Islet precursor cell (in vitro differentiated cells): Measurements from ENCODE around the gene LRRC4C.

Experiments
- DNase-seq: peaks from one replicate; pipeline ENCODE4 v3.0.0-alpha.2; 2018

LRRC4C gene

GRCh38 chr11:41245704-41246398 is 213.6 kb downstream of the LRRC4C start:
- DNase-seq = peak; percentile 50

DNA sequence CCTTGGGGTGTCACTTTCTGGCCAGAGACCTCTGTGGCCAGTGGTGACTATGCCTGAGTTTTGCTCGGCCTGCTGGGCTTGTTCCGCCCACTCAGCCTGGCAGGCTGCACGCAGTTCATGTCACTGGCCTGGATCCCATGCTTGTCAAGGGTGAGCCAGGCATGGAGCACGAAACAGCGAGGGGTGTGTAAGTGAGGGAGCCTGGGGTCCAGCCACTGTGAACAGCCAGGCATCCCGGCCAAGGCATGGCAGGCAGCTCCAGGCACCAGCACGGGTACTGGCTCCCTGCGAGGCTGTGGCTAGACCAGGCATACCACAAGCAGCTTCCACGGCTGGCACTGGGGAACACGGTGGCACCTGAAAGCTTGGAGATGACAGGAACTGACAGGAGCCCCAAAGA is 214.3 kb downstream of the LRRC4C start:
- no peak for DNase-seq

DNA sequence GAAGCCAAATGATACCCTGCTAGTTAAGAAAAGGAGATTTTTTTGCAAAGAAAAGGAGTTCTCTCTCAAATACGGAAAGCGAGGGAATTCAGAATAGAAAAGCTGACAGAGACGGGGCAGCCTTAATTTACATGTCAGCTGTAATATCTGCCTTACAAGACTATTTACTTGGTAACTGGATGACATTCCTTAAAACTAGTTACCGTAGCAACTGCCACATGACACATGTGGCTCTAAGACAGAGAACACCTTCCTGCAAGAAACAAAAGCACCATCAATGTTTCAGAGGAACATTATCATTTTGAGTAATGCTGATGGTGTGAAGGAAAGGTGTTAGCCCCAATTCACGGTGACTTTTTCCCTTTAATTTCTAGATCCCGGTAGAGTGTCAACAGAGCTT is 222.1 kb downstream of the LRRC4C start:
- DNase-seq = no peak

DNA sequence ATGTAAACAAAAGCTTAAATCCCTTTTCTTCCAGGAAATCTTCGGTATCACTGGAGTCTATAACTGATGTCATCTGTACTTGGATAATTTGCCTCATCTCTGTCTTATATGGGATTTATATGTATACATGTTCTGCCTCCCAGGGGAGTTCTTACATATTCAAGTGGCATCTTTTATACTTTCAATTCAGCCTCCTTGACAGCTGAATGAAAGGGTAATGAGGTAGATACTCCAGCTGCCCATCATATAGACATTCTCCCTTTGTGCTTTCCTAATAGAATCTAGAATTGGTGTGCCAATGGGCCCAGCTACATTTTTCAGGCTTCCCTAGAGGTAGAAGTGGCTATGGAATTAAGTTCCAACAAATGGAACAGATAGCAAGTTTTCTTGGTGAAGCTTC is 223.8 kb downstream of the LRRC4C start:
- no peak for DNase-seq

DNA sequence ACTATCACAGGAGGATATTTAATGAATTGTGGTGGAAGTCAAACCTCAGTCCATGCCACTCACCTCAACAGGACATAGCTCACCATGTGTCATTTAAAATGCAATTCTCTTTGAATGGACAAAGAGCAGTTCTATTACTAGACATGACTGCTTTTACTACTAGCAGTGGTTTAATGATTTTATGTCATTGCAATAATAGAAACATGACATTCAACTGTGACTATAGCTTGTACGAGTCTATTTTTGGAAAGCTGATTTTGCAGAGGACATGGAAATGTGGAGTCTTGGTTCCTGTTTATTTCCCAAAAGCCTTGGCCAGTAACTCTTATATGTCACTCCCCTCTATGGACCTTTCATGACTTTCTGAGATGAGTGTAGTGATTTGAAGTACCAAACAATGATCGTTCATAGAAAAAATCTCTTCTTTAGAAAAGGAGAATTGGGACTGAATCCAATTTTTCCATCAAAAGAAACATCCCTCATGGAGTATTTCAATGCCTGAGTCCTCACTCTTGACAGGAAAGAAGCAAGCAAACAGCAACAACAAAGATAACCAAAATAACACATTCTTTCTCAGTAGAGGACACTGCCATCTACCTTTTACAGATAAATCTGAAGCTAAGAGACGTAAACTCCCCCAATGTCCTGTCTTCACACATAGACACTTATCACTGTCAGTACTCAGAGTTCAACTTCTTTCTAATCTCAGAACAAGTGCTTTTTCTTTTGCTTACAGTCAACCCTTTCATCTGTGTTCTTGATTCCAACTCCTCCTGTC is 233.4 kb downstream of the LRRC4C start:
- no peak for DNase-seq

GRCh38 chr11:41222236-41222635 is 237.2 kb downstream of the LRRC4C start:
- DNase-seq = no peak

DNA sequence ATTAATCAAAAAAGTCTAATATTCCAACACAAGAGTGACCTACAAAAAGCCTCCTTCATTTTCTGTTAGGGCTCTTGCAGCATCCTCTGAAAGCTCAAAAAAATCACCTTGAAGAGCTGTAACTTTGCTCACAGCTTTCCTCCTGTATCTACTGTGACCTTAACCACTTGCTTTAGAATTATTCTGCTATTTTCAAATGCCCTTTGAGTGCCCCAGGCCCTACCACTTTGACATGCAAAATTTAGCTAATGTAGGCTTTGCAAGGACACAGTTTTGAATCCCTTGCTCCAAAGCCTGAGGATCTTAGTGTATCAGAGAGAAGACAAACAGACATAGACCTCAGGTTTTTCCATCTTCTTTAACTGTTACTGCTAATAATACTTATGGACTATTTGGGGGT is 253.1 kb downstream of the LRRC4C start:
- DNase-seq = no peak

GRCh38 chr11:41201156-41201555 is 258.3 kb downstream of the LRRC4C start:
- peak; percentile 69 for DNase-seq

DNA sequence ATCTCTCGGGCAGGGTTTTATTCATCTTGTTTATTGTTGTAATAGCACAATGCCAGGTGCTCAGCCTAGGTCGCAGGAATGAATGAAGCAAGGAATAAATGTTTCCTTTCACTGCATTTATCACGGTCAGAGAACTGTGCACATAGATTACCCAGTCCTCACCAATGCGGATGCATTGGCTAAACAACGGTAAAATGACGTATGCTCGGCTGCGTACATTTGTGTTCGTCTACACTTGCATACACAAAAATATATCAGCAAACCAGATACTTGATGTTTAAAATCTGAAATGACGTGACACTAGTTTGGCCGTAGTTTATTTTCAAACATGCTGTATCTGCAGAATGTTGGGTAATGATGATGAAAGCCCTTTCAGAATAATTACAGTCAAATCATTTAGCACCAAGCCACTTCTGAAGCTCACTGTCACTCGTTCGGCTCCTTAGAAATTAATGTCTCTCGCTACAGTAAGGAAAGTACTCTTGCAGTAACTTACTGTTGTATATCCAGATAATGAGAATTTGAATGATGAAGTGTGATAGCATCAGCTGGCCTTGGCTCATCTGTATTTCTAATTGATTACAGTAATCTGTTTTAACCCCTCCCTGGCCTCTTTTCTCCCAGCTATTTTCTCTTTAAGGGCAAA is 268.9 kb downstream of the LRRC4C start:
- no peak for DNase-seq

DNA sequence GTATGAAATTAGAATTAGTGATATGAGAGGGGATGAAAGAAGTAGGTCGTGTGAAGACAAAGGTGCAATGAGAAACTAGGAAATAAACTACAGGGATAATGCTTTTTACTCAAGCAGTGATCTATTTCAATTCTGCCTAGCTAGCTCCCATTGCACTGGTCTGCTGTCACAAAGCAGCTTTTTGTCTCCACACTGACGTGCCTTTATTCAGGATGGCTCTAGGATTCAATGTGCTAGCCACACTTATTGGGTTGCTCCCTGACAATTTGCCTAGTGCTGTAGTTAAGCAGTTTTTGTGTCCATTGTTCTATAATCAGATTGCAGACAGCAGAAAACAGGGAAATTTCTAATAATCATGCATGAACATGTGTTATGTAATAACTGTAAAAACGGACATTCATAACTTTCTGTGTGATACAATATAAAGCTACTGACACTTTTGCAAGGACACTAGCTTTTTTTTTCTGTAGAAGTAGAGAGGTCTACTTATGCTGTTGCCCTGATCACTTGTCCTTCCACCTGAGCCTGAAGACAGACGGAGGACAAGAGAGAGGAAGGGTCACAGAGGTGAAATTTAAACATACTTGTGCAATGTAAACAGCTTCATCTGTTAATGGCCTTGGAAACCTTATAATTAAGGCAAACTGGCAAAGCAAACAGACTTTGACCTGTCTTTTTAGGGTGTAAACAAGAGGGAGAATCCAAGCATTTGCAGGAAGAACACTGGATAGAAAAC is 269.6 kb downstream of the LRRC4C start:
- DNase-seq = no peak

DNA sequence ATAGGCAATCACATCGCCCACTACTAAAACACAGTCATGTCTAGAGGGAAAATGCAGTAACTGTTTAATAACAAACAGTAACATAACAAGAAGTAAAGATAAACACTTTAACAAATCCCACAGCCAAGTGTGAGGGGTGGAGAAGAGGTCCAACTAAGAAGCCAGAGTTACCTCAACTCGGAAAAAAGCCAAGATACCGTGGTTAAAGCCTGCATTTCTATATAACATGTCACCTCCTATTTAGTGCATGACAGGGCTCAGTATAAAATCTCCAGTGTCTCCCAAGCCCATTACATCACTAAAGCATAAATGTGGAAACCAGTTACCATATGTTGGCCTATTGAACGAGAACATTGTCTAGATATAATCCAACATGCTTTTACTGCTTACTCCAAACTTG is 281.7 kb downstream of the LRRC4C start:
- DNase-seq = no peak

GRCh38 chr11:41175304-41175972 is 284.0 kb downstream of the LRRC4C start:
- no peak for DNase-seq

GRCh38 chr11:41146326-41146725 is 313.1 kb downstream of the LRRC4C start:
- DNase-seq = no peak

GRCh38 chr11:41145420-41145819 is 314.0 kb downstream of the LRRC4C start:
- DNase-seq = no peak

DNA sequence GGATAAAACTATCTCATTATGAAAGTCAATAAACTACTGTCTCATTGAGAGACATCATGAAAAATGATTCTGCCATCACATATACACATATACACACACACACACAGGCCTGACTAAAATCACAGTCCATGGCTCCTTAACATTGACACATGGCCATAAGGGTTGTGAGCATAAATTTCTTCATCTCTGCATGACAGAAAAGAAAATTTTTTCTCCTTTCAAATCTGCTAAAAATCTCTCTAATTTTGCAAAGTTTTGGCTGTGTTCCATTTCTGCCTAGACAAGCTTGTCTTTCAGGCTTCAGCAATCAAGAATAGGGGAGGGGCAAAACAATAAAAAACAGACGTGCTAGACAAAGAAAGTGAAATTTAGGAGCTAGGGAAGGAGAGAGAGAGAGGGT is 324.5 kb downstream of the LRRC4C start:
- DNase-seq = no peak

- DNase-seq = peak; percentile 53
Observed at GRCh38 chr11:41133023-41133422, 326.4 kb downstream of the LRRC4C start.

- DNase-seq = no peak
Observed at GRCh38 chr11:41121600-41121999, 337.9 kb downstream of the LRRC4C start.

GRCh38 chr11:41119484-41119883 is 340.0 kb downstream of the LRRC4C start:
- no peak for DNase-seq

- DNase-seq = no peak
Observed at GRCh38 chr11:41118521-41118920, 340.9 kb downstream of the LRRC4C start.

- no peak for DNase-seq
Observed at GRCh38 chr11:41116970-41117369, 342.5 kb downstream of the LRRC4C start.

DNA sequence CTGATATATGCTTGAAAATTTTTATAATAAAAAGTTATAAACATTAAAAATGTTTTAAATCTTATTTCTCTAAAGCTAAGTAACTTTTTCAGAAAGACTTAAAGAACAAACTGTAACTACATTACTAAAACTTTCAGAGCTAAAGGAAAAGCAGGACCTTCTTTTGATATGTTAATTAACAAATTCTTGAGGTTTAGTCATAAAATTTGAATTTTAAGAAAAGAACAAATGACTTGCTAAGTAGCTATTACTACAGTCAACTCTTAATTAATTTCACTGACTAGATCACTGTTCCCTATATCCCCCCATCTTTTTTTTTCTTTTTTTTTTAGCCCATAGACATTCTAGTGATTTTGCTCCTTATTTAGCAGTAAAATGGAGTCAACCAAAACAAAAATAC is 344.4 kb downstream of the LRRC4C start:
- DNase-seq = no peak

- DNase-seq = no peak
Observed at GRCh38 chr11:41113160-41113559, 346.3 kb downstream of the LRRC4C start.

GRCh38 chr11:41110527-41110926 is 348.9 kb downstream of the LRRC4C start:
- no peak for DNase-seq
